Type B pancreatic cell (in vitro differentiated cells): ENCODE data around the gene LCMT1. TPM values are rescaled to one million over a fixed set of nuclear protein-coding genes. Genes with fewer than 3 reads are reported as not detected.
"Not testable (repeated sequence)": the region's sequence is repeated elsewhere in the genome, so short reads cannot be mapped to it uniquely, and the experiment has no call there.

Experiments used
- DNase-seq: peaks from one replicate; pipeline ENCODE4 v3.0.0; 2021; ENCODE audit warnings: mixed read lengths; ENCODE audit not compliant: unreplicated experiment; ENCODE audit errors: extremely low spot score
- H3K27ac Mint-ChIP-seq: 2 replicates; pipeline ENCODE4 v1.8.0; 2021; ENCODE audit warnings: mild to moderate bottlenecking, mixed read lengths
- H3K27me3 Mint-ChIP-seq: 2 replicates; pipeline ENCODE4 v1.8.0; 2021; ENCODE audit warnings: mixed read lengths
- H3K36me3 Mint-ChIP-seq: 2 replicates; pipeline ENCODE4 v1.8.0; 2021; ENCODE audit warnings: mixed read lengths
- H3K4me1 Mint-ChIP-seq: one replicate; pipeline ENCODE4 v1.8.0; 2021; ENCODE audit warnings: mixed read lengths; ENCODE audit not compliant: unreplicated experiment
- H3K4me3 Mint-ChIP-seq: 2 replicates; pipeline ENCODE4 v1.8.0; 2021; ENCODE audit warnings: mild to moderate bottlenecking, mixed read lengths
- H3K9me3 Mint-ChIP-seq: 2 replicates; pipeline ENCODE4 v1.8.0; 2021; ENCODE audit warnings: mixed read lengths
- total RNA-seq: library from RNA; stranded (reverse); gene quantifications from 2 replicates; pipeline ENCODE4 v1.2.1, GENCODE V29; 2021; ENCODE audit warnings: low replicate concordance
- TF ChIP-seq, protein P1 (sequence below): fragments of 200-600 bp; sonication (generic); conservative IDR thresholded peaks from 2 replicates; pipeline ENCODE4 v1.5.0; 2021; ENCODE audit warnings: antibody characterized with exemption, mild to moderate bottlenecking

Gene LCMT1
- total RNA-seq, 1 donor from 2014 or later: 65.7 TPM

DNA sequence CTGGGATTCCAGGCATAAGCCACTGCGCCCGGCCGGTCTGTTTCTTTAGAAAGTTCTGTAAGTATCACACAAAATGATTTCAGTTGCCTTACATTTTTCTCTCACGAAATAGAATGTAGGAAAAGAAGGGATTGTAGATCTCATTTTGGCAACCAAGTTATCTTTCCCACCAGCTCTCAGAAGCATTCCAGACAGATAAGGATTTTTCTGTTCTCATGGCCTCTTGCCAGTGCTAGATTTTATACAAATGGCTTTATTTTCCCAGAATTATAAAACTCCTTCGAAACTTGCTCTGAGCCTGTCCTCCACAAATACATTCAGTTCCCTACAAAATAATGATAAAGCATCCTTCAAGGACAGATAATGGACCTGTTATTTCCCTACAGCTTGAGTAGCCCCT is 46.9 kb downstream of the LCMT1 start:
- no peaks in the 10 kb centered on the region for H3K4me1 Mint-ChIP-seq
- TF ChIP-seq, protein P1, sequence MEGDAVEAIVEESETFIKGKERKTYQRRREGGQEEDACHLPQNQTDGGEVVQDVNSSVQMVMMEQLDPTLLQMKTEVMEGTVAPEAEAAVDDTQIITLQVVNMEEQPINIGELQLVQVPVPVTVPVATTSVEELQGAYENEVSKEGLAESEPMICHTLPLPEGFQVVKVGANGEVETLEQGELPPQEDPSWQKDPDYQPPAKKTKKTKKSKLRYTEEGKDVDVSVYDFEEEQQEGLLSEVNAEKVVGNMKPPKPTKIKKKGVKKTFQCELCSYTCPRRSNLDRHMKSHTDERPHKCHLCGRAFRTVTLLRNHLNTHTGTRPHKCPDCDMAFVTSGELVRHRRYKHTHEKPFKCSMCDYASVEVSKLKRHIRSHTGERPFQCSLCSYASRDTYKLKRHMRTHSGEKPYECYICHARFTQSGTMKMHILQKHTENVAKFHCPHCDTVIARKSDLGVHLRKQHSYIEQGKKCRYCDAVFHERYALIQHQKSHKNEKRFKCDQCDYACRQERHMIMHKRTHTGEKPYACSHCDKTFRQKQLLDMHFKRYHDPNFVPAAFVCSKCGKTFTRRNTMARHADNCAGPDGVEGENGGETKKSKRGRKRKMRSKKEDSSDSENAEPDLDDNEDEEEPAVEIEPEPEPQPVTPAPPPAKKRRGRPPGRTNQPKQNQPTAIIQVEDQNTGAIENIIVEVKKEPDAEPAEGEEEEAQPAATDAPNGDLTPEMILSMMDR: no peak
- no peak for DNase-seq
- no peak overlapping the region for H3K27ac Mint-ChIP-seq
- H3K9me3 Mint-ChIP-seq: no peaks in the 10 kb centered on the region
- H3K36me3 Mint-ChIP-seq: peaks cover 38% of the 10 kb centered on the region
- H3K4me3 Mint-ChIP-seq: no peak overlapping the region
- H3K27me3 Mint-ChIP-seq: no peaks in the 10 kb centered on the region

DNA sequence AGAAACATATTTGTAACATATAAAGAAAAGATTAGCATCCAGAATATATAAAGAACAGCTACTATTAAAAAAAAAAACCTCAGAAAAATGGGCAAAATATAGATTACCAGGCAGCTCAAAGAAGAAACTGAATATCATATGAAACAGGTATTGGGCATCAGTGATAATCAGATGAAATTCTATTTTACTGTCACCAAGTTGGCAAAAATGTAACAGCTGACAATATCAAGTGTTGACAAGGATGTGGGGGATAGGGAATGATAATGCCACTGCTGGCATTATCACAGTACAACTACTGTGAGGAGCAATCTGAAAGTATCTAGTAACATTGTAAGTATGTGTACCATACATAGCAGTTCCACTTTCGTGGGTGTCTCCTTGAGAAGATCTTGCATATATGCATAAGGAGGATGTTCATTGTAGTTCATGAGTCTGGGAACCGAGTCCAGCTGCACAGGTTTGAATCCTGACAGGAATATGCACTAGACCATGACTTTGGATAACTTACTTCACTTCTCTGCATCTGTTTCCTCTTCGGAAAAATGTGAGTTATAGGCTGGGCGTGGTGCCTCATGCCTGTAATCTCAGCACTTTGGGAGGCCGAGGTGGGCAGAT is 50.3 kb downstream of the LCMT1 start:
- Mint-ChIP-seq H3K9me3 (no peaks in the 10 kb centered on the region), H3K4me1 (no peaks in the 10 kb centered on the region), H3K4me3 (no peak overlapping the region), H3K27ac (no peak overlapping the region), H3K36me3 (peaks cover 32% of the 10 kb centered on the region), H3K27me3 (no peaks in the 10 kb centered on the region)
- DNase-seq: no peak
- TF ChIP-seq, protein P1: no peak

DNA sequence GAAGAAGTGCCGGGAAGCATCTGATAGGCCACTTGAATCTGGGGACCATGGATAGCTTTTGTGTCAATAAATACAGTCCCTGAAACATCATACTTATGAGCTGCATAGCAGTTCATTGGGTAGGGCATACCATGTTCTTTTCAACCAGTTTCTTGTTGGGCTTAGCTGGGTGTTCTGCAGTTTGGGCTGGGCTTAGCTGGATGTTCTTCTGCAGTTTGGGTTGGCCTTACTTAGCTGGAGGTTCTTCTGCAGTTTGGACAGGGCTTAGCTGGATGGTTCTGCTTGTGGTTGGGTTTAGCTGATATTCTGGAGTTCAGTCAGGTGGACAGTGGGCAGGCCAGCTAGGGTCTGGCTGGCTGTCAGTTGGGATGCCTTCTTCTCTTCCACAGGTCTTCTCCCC is 52.1 kb downstream of the LCMT1 start:
- Mint-ChIP-seq H3K9me3 (no peaks in the 10 kb centered on the region), H3K4me1 (no peaks in the 10 kb centered on the region), H3K27me3 (no peaks in the 10 kb centered on the region), H3K27ac (no peak overlapping the region), H3K4me3 (no peak overlapping the region), H3K36me3 (peaks cover 34% of the 10 kb centered on the region)
- TF ChIP-seq, protein P1: no peak
- no peak for DNase-seq

DNA sequence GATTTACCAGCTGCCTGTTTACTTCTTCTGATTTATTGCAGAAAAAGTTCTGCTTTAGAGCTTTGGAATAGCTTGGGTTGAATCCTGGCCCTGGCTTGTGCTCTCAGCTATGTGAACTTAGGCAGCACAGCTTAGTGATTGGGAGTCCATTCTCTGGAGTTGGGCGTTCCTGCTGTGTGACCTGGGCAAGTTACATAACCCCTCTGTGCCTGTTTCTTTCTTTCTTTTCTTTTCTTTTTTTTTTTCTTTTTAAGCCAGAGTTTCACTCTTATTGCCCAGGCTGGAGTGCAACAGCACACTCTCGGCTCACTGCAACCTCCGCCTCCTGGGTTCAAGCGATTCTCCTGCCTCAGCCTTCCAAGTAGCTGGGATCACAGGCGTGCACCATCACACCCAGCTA is 53.7 kb downstream of the LCMT1 start:
- no peak overlapping the region for H3K4me3 Mint-ChIP-seq
- DNase-seq: no peak
- no peaks in the 10 kb centered on the region for H3K27me3 Mint-ChIP-seq
- peaks cover 39% of the 10 kb centered on the region for H3K36me3 Mint-ChIP-seq
- no peaks in the 10 kb centered on the region for H3K4me1 Mint-ChIP-seq
- TF ChIP-seq, protein P1: no peak
- no peaks in the 10 kb centered on the region for H3K9me3 Mint-ChIP-seq
- H3K27ac Mint-ChIP-seq: no peak overlapping the region

DNA sequence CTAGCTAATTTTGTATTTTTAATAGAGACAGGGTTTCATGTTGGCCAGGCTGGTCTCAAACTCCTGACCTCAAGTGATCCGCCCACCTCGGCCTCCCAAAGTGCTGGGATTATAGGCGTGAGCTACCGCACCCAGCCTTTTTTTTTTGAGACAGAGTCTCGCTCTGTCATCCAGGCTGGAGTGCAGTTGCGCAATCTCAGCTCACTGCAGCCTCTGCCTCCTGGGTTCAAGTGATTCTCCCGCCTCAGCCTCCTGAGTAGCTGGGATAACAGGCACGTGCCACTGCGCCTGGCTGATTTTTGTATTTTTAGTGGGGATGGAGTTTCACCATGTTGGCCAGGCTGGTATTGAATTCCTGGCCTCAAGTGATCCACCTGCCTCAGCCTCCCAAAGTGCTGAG is 56.4 kb downstream of the LCMT1 start:
- not testable (repeated sequence) for H3K27me3 Mint-ChIP-seq, H3K9me3 Mint-ChIP-seq, H3K4me3 Mint-ChIP-seq, H3K4me1 Mint-ChIP-seq, H3K27ac Mint-ChIP-seq, DNase-seq
- H3K36me3 Mint-ChIP-seq: peaks cover 37% of the 10 kb centered on the region

DNA sequence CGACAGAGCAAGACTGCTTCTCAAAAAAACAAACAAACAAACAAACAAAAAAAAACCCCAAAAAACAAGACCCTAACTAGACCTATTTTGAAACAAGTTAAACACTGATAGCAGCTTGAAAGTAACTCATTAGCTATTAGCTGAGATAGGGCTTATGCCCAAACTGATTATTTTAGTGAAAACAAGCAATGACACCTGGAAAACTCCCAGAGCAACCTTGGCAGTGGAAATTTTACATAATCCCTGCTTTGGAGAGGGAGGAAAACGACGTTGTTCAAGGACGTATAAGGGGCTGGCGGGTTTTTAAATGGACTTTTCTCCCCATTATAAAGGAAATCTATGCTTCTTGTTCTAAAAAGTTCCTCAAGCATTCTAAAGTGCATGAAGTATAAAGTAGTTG is 59.8 kb downstream of the LCMT1 start:
- H3K36me3 Mint-ChIP-seq: peaks cover 39% of the 10 kb centered on the region
- no peak for DNase-seq
- TF ChIP-seq, protein P1: no peak
- H3K4me3 Mint-ChIP-seq: no peak overlapping the region
- H3K4me1 Mint-ChIP-seq: no peaks in the 10 kb centered on the region
- no peaks in the 10 kb centered on the region for H3K9me3 Mint-ChIP-seq
- H3K27ac Mint-ChIP-seq: no peak overlapping the region
- H3K27me3 Mint-ChIP-seq: no peaks in the 10 kb centered on the region
